Stimulated activated CD4-positive, alpha-beta T cell treated with anti-CD3 and anti-CD28 coated beads, Interleukin-1b, Interleukin-23, amount 100 ng/mL, for 4 hours (primary cell): ENCODE data around the gene OBSCN.

Source experiments
- DNase-seq, 2 donors: peaks; one replicate each; pipeline ENCODE4 v3.0.0-alpha.2; 2020; ENCODE audit warnings: low read depth in 2 of 2

The OBSCN gene

GRCh38 chr1:228320394-228320793 is 112.5 kb downstream of the OBSCN start:
- DNase-seq = no peak

GRCh38 chr1:228321435-228321834 is 113.6 kb downstream of the OBSCN start:
- DNase-seq = no peak

- DNase-seq = no peak
Observed at GRCh38 chr1:228321895-228322294, 114.1 kb downstream of the OBSCN start.

- DNase-seq = no peak
Observed at GRCh38 chr1:228323401-228323800, 115.6 kb downstream of the OBSCN start.

GRCh38 chr1:228325267-228325666 is 117.4 kb downstream of the OBSCN start:
- no peak for DNase-seq

- DNase-seq = no peak
Observed at GRCh38 chr1:228329887-228330286, 122.0 kb downstream of the OBSCN start.

- DNase-seq = no peak
Observed at GRCh38 chr1:228332797-228333738, 125.2 kb downstream of the OBSCN start.

GRCh38 chr1:228333739-228334115 is 125.9 kb downstream of the OBSCN start:
- DNase-seq = no peak

GRCh38 chr1:228334226-228334935 is 126.5 kb downstream of the OBSCN start:
- DNase-seq = no peak

GRCh38 chr1:228334954-228335353 is 127.1 kb downstream of the OBSCN start:
- DNase-seq = no peak

- DNase-seq = no peak
Observed at GRCh38 chr1:228335406-228336307, 127.8 kb downstream of the OBSCN start.

- DNase-seq = no peak
Observed at GRCh38 chr1:228336308-228337030, 128.6 kb downstream of the OBSCN start.

GRCh38 chr1:228337031-228337564 is 129.3 kb downstream of the OBSCN start:
- DNase-seq = no peak

- DNase-seq = no peak
Observed at GRCh38 chr1:228337711-228338520, 130.1 kb downstream of the OBSCN start.

GRCh38 chr1:228338521-228339051 is 130.7 kb downstream of the OBSCN start:
- DNase-seq = no peak

- DNase-seq = no peak
Observed at GRCh38 chr1:228339059-228339704, 131.3 kb downstream of the OBSCN start.

- no peak for DNase-seq
Observed at GRCh38 chr1:228339766-228340685, 132.2 kb downstream of the OBSCN start.
